Osteocyte (in vitro differentiated cells): ENCODE data around the gene PSEN1. TPM values are rescaled to one million over a fixed set of nuclear protein-coding genes. Genes with fewer than 3 reads are reported as not detected.

Experiments used
- DNase-seq: peaks from one replicate; pipeline ENCODE4 v3.0.0; 2021; ENCODE audit warnings: mixed read lengths; ENCODE audit not compliant: unreplicated experiment; ENCODE audit errors: extremely low spot score
- H3K27ac Mint-ChIP-seq: one replicate; pipeline ENCODE4 v1.8.0; 2021; ENCODE audit warnings: mild to moderate bottlenecking, mixed read lengths; ENCODE audit not compliant: unreplicated experiment
- H3K27me3 Mint-ChIP-seq: one replicate; pipeline ENCODE4 v1.8.0; 2021; ENCODE audit warnings: mixed read lengths; ENCODE audit not compliant: unreplicated experiment
- H3K36me3 Mint-ChIP-seq: one replicate; pipeline ENCODE4 v1.8.0; 2021; ENCODE audit warnings: mixed read lengths; ENCODE audit not compliant: unreplicated experiment
- H3K4me1 Mint-ChIP-seq: one replicate; pipeline ENCODE4 v1.8.0; 2021; ENCODE audit warnings: mixed read lengths; ENCODE audit not compliant: unreplicated experiment
- H3K4me3 Mint-ChIP-seq: one replicate; pipeline ENCODE4 v1.8.0; 2021; ENCODE audit warnings: mild to moderate bottlenecking, moderate library complexity, mixed read lengths; ENCODE audit not compliant: unreplicated experiment
- H3K9me3 Mint-ChIP-seq: one replicate; pipeline ENCODE4 v1.8.0; 2021; ENCODE audit warnings: mixed read lengths; ENCODE audit not compliant: unreplicated experiment
- total RNA-seq: library from RNA; stranded (reverse); gene quantifications from 2 replicates; pipeline ENCODE4 v1.2.1, GENCODE V29; 2021
- TF ChIP-seq, protein P1 (sequence below): fragments of 200-600 bp; sonication (generic); IDR thresholded peaks from 2 replicates; pipeline ENCODE4 v1.5.0; 2021; ENCODE audit warnings: antibody characterized with exemption, mild to moderate bottlenecking, moderate library complexity

PSEN1 gene
- total RNA-seq, 1 donor from 2014 or later: 64.4 TPM

DNA sequence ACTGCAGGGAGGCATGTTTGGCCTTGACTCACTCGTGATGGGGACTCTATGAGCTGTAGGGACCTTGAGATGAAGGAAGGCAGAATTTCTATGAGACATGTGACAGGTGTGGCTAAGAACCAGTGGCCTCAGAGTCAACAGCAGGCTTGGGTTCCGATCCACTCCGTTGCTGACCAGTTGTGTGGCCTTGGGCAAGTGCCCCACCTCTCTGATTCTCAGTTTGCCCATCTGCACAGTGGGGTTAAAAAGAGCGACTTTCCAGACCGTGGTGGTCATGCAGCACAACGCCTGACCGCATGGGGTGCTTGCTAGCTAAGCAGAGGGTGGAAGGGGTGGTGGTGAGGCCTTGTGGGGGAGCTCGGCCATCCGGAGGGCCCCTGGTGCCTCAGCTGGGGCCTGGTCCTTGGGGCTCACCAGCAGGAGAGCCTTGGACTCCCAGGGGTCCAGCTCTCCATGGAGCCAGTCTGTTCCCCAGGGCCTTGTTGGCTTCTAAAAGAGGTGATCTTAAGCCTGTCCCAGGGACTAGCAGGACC, 119.5 kb downstream of the PSEN1 start:
- H3K4me3 Mint-ChIP-seq: no peak overlapping the region
- TF ChIP-seq, protein P1, sequence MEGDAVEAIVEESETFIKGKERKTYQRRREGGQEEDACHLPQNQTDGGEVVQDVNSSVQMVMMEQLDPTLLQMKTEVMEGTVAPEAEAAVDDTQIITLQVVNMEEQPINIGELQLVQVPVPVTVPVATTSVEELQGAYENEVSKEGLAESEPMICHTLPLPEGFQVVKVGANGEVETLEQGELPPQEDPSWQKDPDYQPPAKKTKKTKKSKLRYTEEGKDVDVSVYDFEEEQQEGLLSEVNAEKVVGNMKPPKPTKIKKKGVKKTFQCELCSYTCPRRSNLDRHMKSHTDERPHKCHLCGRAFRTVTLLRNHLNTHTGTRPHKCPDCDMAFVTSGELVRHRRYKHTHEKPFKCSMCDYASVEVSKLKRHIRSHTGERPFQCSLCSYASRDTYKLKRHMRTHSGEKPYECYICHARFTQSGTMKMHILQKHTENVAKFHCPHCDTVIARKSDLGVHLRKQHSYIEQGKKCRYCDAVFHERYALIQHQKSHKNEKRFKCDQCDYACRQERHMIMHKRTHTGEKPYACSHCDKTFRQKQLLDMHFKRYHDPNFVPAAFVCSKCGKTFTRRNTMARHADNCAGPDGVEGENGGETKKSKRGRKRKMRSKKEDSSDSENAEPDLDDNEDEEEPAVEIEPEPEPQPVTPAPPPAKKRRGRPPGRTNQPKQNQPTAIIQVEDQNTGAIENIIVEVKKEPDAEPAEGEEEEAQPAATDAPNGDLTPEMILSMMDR: no peak
- no peak for DNase-seq
- H3K9me3 Mint-ChIP-seq: no peaks in the 10 kb centered on the region
- H3K4me1 Mint-ChIP-seq: no peaks in the 10 kb centered on the region
- H3K27me3 Mint-ChIP-seq: no peaks in the 10 kb centered on the region
- H3K27ac Mint-ChIP-seq: no peak overlapping the region
- peaks cover 9% of the 10 kb centered on the region for H3K36me3 Mint-ChIP-seq

DNA sequence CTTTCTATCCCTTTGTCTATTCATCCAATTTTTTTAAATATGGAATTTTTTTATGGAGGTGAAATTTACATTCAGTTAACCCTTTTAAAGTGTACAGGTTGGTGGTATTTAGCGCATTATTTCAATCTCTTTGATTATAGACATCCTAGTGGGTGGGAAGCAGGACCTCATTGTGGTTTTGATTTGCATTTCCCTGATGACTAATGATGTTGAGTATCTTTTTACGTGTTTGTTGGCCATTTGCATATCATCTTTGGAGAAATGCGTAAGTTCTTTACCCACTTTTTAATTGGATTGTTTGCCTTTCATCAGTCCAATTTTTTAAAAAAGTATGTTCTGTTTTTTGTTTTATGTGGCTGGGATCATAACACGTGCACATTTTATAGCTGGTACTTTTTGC, 121.8 kb downstream of the PSEN1 start:
- Mint-ChIP-seq H3K27me3 (no peaks in the 10 kb centered on the region), H3K9me3 (no peaks in the 10 kb centered on the region), H3K27ac (no peak overlapping the region), H3K36me3 (peaks cover 6% of the 10 kb centered on the region), H3K4me3 (no peak overlapping the region), H3K4me1 (peaks cover 1% of the 10 kb centered on the region)
- DNase-seq: no peak
- TF ChIP-seq, protein P1: no peak

DNA sequence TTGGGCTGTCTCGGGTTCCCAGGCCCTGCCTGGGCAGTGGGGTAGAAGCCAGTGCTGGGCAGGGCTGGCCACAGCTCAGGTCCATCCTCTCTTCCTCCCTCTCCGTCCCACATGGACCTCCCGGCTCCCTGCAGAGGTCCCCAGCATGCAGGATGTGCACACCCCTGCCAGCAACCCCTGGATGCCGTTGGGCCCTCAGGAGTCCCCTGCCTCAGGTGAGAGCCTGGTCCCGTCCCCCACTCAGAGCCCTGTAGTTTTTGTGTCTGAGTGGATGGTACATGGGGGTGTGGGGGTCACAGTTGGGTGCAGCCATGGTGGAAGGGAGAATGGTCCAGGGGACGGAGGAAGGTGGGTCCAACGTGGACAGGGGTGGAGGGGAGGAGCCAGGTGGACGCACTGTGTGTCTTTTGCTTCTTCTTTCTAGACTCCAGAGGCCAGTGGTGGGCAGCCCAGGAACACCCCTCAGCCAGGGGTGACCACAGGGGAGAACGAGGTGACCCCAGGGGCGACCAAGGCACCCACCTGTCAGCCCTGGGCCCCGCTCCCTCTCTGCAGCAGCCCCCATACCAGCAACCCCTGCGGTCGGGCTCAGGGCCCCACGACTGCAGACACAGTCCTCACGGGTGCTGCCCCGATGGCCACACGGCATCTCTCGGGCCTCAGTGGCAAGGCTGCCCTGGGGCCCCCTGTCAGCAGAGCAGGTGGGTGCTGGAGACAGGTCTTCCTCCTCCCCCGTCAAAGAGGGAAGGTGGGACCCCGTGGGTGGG, 122.7 kb downstream of the PSEN1 start:
- peaks cover 1% of the 10 kb centered on the region for H3K4me1 Mint-ChIP-seq
- peaks cover 9% of the 10 kb centered on the region for H3K36me3 Mint-ChIP-seq
- no peak overlapping the region for H3K27ac Mint-ChIP-seq
- DNase-seq: no peak
- no peaks in the 10 kb centered on the region for H3K27me3 Mint-ChIP-seq
- no peaks in the 10 kb centered on the region for H3K9me3 Mint-ChIP-seq
- TF ChIP-seq, protein P1: no peak
- no peak overlapping the region for H3K4me3 Mint-ChIP-seq

DNA sequence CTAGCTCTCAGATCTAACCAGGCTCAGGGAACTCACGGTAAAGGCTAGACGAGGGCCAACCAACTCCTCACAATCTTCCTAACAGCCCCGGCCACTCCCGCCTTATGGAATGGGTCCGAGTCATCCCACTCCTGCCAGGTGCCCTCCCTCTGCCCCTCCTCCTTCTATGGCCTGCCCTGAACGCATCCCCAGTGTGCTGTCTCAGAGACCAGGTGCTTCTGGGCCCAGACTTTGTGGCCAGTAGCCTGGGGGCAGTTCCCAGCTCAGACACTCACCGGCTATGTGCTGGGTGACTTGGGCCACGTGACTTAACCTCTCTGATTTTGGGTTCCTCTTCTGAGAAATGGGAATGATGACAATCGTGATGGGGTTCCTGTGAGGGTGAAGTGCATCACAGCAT, 123.5 kb downstream of the PSEN1 start:
- TF ChIP-seq, protein P1: no peak
- no peaks in the 10 kb centered on the region for H3K9me3 Mint-ChIP-seq
- H3K4me3 Mint-ChIP-seq: no peak overlapping the region
- DNase-seq: no peak
- H3K4me1 Mint-ChIP-seq: peaks cover 1% of the 10 kb centered on the region
- no peaks in the 10 kb centered on the region for H3K27me3 Mint-ChIP-seq
- H3K27ac Mint-ChIP-seq: no peak overlapping the region
- peaks cover 12% of the 10 kb centered on the region for H3K36me3 Mint-ChIP-seq

DNA sequence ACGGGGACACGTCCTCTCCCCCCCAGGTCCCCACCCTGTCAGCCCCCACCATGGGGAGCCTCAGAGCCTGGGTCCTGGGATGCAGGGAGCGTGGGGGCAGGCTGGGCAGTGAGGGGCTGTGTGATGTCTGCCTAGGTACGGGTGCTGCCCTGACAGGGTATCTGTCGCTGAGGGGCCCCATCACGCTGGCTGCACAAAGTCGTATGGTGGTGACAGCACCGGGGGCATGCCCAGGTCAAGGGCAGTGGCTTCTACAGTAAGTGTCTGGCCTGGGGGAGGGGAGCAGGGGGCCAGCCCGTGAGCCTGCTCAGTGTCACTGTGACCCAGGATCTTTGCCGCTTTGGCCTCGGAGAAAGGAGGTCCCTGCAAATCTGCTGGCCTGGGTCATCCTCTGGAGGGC, 124.3 kb downstream of the PSEN1 start:
- H3K4me3 Mint-ChIP-seq: no peak overlapping the region
- DNase-seq: no peak
- no peaks in the 10 kb centered on the region for H3K9me3 Mint-ChIP-seq
- peaks cover 1% of the 10 kb centered on the region for H3K4me1 Mint-ChIP-seq
- no peak overlapping the region for H3K27ac Mint-ChIP-seq
- H3K27me3 Mint-ChIP-seq: no peaks in the 10 kb centered on the region
- peaks cover 7% of the 10 kb centered on the region for H3K36me3 Mint-ChIP-seq
- TF ChIP-seq, protein P1: no peak
